ENCODE measurements around the gene PADI3.
"Not testable (repeated sequence)": the region's sequence is repeated elsewhere in the genome, so short reads cannot be mapped to it uniquely, and the experiment has no call there.

DNA sequence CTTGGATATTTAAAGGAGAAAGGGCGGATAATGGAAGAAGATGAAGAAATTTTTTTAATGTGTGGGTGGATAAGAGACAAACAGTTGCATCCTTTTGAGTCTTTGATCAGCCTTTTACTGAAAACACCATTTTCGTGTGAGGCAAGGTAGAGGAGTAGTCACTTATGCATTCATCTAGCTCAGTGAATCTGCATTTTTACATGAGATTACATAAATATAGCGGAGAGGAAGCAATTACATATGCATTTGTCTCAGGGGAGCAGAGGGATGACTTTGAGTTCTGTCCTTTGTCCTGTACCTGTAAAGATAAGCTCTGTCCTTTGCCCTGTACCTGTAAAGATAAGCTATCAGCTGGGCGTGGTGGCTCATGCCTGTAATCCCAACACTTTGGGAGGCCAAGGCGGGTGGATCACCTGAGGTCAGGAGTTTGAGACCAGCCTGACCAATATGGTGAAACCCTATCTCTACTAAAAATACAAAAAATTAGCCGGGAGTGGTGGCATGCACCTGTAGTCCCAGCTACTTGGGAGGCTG is 73.0 kb downstream of the PADI3 start:
- TF ChIP-seq POLR2A, POLR2AphosphoS5 (IDR thresholded peaks at IDR 0.05): not testable (repeated sequence)
- TF ChIP-seq, protein P1, sequence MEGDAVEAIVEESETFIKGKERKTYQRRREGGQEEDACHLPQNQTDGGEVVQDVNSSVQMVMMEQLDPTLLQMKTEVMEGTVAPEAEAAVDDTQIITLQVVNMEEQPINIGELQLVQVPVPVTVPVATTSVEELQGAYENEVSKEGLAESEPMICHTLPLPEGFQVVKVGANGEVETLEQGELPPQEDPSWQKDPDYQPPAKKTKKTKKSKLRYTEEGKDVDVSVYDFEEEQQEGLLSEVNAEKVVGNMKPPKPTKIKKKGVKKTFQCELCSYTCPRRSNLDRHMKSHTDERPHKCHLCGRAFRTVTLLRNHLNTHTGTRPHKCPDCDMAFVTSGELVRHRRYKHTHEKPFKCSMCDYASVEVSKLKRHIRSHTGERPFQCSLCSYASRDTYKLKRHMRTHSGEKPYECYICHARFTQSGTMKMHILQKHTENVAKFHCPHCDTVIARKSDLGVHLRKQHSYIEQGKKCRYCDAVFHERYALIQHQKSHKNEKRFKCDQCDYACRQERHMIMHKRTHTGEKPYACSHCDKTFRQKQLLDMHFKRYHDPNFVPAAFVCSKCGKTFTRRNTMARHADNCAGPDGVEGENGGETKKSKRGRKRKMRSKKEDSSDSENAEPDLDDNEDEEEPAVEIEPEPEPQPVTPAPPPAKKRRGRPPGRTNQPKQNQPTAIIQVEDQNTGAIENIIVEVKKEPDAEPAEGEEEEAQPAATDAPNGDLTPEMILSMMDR (IDR thresholded peaks at IDR 0.05), result not testable (repeated sequence)
